GM23338 (cell line): ENCODE data around the gene MTA1.

Experiments
- EZH2 ChIP-seq: fragments of 200-600 bp; sonication (generic); IDR thresholded peaks from one replicate; pipeline ENCODE4 v1.8.0; 2017; ENCODE audit warnings: antibody characterized with exemption, mild to moderate bottlenecking, low read depth; ENCODE audit not compliant: unreplicated experiment
- EZH2phosphoT487 ChIP-seq: fragments of 200-600 bp; sonication (generic); IDR thresholded peaks from one replicate; pipeline ENCODE4 v1.8.1; 2018; ENCODE audit warnings: antibody characterized with exemption; ENCODE audit not compliant: unreplicated experiment
- JUNB ChIP-seq: IDR thresholded peaks from one replicate; pipeline ENCODE4 v1.6.1; 2016; ENCODE audit warnings: antibody characterized with exemption; ENCODE audit not compliant: unreplicated experiment
- TF ChIP-seq, protein P1 (sequence below), 2 experiments: fragments of 200-600 bp in 1 of 2; sonication (generic) in 1 of 2; conservative IDR thresholded peaks; 2 replicates each; pipeline versions ENCODE4 v1.5.1 to v1.6.1; 2016 to 2017; ENCODE audit warnings: antibody characterized with exemption in 2 of 2, low read depth in 2 of 2, mild to moderate bottlenecking in 2 of 2, moderate library complexity in 1 of 2

DNA sequence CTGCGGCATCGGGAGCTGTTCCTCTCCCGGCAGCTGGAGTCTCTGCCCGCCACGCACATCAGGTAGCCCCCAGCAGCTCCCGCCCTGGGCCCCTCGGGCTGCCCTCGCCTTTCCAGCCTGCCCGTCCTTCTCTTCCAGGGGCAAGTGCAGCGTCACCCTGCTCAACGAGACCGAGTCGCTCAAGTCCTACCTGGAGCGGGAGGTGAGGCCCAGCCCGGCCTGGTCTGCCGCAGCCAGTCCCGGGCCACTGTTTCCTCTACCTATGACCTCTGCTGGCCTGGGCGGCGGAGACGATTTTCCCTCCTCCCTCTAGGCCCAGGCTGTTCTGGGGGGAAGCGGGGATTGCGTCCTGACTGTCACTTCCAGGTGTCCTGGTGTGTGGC, 30.5 kb downstream of the MTA1 start:
- TF ChIP-seq EZH2phosphoT487 = no peak
- TF ChIP-seq, protein P1, sequence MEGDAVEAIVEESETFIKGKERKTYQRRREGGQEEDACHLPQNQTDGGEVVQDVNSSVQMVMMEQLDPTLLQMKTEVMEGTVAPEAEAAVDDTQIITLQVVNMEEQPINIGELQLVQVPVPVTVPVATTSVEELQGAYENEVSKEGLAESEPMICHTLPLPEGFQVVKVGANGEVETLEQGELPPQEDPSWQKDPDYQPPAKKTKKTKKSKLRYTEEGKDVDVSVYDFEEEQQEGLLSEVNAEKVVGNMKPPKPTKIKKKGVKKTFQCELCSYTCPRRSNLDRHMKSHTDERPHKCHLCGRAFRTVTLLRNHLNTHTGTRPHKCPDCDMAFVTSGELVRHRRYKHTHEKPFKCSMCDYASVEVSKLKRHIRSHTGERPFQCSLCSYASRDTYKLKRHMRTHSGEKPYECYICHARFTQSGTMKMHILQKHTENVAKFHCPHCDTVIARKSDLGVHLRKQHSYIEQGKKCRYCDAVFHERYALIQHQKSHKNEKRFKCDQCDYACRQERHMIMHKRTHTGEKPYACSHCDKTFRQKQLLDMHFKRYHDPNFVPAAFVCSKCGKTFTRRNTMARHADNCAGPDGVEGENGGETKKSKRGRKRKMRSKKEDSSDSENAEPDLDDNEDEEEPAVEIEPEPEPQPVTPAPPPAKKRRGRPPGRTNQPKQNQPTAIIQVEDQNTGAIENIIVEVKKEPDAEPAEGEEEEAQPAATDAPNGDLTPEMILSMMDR (conservative IDR thresholded peaks at IDR 0.05; ENCODE audit: low read depth in 2 of 2) = no peak
- no peak for TF ChIP-seq EZH2
- TF ChIP-seq JUNB = no peak
